GM19452 (cell line): ENCODE results near the gene TFAP2B.

Experiments
- ATAC-seq: cut with Tn5 transposase; IDR thresholded peaks from one replicate; pipeline ENCODE4 v1.9.1; 2021; ENCODE audit not compliant: unreplicated experiment

TFAP2B gene

DNA sequence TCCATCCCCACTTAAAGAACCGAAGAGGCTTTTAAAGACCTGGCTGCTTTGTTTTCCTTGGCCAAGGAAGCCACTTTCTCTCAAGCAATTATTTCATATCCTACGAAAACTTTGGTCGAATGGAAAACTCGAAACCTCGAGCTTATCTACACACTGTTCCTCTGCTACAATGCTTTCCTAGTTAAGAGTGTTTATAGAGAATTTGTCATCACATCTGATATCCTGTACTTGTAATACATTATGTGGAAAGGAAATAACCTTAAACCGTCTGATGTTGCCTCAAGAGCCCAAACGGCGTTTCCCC lies 28.1 kb downstream of the TFAP2B start:
- no peak for ATAC-seq

DNA sequence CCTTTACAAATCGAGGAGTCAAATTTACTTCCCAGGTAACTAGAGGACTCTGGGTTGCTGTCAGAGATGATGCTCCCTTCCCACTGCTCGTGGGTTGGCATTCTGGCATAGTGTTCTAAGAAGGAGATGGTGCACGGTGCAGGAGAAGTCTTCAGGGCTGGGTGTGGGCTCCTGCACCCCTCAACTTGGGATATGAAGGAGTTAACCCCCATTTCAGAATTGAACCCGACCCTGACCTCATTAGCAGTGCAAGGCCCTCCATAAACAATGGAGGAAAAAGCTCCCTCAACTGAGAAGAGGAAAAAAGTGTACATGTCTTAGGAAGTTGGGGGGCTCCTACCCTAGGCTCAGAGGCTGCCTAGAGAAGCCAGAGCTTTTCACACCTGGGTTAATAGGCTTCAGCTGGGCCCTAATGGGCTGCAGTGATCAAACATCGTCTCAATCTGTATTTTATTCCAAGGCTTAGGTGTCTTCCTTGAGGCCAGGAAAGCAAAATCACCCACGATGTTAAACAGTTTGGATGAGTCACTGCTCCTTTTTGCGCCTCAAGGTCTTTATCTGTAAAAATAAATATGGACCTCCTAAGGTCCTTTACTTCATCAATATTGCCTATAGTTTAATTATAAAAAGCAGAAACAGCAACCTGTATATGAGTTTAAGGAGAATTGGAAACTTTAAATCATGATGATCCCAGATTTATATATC lies 29.4 kb downstream of the TFAP2B start:
- ATAC-seq = no peak

DNA sequence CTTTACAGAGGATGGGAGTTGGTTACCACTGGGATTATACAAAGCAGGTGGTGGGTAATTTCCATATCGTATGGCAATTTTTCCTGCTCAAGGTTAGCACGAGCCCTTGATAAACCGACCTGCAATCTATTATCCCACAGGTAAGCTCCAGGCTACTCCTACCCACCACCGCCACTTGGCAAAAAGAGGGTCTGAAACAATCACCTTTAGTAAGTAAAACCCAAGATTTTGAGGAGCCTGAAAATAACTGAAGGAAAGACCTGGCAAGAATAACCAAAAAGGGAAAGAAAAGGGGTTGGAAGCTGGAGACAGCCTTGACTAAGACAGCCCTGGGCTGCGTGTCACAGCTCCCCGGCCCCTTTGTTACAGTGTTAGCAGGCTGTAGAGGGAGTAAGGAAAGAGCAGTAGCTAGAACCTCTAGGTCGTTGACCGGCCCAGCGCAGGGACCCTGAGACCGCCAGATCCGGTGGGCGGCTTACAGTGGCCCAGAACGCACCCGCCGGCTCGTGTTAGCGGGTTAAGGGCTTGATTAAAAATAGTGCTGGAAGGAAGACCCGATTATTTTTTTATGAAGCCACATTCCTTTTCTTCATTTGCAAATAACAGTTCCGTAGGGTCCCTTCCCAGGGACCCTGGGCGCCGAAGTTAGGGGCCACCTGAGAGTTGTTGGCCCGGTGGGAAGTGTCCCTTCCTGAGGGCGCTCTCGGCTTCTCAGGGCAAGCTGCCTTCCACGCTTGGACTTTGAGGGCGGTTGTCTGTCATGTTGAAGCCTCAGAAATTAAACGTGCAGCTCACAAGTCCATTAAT lies 30.5 kb downstream of the TFAP2B start:
- no peak for ATAC-seq

DNA sequence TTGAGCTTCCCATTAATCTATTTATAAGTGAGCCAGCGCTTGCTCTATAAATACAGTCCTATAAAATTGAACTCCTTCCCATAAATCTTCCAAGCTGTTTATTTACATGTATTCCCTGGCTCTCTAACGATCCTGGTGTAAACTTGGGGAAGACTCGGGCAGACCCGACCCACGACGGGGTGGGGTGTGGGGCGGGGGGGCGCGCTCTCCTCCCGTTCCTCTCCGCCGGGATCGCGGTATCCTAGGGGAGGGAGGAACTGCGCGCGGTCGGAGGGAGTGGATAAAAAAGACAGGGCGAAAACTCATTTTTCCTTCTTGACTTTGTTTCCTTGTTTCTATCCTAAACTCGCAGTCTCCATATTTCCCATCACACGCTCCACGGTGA lies 31.1 kb downstream of the TFAP2B start:
- no peak for ATAC-seq

DNA sequence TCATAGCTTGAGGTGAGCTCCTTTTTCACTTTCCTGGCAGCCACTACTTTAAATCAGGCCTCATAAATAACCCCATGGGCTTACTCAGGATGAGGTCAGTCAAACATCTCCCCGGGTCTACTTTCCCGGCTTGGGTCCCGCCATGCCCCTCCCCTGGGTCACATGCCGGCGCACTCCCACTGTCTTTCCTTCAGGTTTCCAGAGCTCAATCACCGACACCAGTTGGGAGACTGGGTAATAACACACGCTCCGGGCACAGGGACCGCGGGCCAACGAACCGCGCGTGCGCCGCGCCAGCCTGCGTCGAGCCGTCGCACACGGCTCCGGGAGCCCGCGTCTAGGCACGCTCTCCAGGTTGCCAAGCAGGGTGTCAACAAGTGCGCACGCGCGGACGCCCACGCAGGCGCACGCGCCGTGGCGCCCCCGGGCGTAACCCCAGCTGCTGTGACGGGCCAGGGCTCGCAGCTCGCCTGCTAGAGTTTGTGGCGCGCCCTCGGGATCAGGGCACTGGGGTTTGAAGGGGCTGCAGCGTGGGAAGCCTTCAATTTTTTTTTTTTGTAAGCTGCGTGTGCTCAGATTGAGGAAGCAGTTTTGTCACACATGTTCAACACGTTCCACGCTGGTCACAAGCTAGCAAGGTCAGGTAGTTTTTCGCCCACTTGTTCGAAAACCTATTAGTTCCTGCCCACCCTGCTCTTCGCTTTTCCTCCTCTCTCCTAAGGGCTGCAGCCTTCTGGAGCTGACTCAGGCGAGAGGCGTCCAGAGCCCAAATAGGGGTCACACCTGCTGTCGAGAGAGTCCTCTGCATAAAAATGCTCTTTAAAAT lies 31.8 kb downstream of the TFAP2B start:
- no peak for ATAC-seq

DNA sequence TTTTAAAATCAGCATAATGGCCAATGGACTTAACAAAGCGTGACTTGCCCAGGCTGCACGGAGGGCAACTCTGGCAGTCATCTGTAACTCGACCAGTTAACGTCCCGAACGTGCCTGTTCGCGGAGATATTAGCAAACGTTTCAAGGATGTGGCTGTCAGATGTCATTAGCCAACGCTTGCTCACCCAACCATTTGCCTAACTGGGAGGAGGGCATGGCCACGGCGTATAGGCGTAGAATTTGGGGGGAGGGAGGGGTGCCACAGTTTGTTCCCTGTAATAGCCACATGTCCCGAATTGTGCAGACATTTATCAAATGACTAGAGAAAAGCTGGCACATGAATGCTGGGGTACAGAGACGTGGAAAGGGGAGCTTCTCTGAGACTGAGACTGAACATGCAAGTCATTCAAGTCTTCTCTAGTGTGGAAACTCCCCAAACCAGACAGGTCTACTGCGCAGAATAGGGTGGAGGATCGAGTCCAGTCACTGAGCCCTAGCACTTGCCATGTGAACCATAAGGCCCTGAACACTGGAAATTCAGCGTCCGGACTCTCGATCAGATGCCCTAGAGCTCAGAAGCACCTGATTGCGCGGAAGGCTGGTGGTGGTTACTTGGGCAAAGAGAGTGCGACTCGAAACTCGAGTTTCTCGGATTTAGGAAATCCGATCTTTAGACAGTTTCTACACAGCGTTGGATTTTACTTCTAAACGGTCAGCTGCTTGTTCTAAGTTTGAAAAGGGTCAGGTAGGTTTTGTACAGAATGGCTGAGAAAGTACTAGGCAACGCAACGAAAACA lies 32.6 kb downstream of the TFAP2B start:
- no peak for ATAC-seq

DNA sequence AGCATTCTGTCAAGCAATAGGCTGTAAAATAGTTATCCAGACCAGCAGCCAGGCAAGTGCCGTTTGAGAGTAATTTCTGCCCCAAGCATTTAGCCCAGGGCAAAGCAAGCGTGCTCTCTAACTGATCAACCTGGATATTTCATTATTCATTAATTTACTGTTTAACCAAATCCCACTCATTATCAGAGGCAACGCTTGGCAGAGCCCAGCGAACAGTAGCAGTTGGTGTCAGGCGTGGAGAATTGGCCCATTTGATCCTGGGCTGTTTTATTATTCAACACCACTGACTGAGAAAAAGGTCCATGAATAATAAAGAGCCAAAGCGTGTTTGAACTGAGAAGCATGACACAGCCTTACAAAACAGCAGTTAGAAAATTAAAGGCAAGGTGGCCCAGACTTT lies 35.3 kb downstream of the TFAP2B start:
- no peak for ATAC-seq

DNA sequence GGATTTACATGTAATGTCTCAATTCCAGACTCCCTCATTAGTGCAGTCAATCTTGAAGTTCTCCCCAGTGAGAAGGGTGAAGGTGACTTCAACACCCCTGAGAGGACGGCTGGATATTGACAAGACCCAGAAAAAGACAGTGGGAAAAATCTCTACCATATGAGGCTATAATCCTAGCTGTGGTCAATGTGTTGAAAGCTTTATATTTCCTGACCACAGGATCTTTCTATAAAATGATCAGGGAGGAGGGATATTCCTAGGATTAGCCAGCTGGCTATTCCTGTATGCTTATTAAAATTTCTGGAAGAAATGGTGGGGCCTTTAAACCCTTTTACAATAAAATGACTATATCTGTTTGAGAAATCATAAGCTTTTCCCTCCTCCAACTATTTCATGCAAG lies 43.0 kb downstream of the TFAP2B start:
- no peak for ATAC-seq

DNA sequence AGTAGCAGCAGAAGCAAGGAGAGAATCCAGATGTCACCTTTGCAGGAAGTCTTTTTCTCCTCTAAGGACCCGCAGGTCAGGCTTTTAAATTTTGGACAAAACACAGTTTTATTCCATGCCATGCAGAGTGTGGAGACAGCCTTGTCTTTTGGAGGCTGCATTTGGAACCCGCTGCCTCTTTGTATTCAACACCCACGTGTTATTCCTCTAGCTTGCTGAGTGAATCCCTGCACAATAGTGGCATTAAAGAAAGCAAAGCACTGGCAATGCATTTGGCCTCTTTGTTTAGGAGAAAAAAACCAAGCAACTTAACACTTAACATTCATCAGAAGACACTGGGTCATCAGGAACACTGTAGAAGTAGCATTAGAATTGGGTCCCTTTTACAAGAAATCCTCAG lies 43.5 kb downstream of the TFAP2B start:
- ATAC-seq = no peak

DNA sequence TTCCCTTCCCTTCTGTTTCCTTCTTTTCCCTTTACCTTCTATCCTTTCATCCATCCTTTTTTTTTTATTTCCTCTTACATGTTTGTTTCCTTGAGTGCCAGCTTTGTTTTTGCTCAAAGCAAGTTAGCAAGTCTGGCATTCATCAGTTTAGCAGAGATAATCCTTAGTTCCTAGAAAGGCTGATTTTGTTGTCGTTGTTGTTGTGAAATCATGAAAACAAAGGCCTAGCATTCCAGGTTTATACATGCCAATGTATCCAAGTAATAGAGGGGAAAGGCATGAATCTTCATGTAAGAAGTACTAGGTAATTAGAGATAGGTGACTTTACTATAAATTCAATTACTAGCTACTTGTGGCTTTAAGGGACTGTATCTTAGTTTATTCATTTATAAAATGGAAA lies 45.9 kb downstream of the TFAP2B start:
- ATAC-seq = no peak

DNA sequence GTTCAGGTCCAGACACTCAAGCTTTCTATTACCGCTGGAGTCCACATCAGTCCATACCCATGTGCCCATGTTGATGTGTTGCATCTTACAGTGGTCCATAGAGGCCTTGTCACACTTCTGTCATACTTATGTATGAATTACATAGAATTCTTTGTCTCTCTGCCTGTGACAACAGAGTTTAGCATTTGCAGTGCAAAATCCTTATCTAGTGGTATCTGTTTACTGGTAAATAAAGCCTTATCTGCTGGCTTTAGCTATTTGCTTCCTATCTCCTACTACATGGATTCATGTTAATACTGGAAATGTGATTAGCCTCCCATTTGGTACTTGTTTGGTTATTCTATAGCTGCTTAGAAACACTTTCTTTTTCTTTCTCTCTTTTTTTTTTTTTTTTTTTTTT lies 49.8 kb downstream of the TFAP2B start:
- ATAC-seq = no peak

DNA sequence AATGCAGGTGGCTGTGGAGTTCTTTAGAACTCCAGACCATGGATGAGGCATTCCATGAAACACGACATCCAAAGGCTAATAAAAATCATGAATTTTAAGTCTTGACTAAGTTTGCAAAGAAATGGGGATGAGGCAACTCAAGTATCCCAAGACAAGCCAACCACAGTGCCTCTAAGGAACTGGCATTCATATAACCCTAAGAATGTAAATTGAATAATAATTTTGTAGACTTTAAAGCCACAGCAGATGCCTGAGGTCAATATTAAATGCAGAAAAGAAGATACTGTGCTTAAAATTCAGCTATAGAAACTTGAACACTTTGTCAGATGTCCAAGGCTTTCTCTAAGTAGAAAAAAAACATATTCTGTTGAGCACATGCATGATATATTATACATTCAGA lies 54.5 kb downstream of the TFAP2B start:
- ATAC-seq = no peak

DNA sequence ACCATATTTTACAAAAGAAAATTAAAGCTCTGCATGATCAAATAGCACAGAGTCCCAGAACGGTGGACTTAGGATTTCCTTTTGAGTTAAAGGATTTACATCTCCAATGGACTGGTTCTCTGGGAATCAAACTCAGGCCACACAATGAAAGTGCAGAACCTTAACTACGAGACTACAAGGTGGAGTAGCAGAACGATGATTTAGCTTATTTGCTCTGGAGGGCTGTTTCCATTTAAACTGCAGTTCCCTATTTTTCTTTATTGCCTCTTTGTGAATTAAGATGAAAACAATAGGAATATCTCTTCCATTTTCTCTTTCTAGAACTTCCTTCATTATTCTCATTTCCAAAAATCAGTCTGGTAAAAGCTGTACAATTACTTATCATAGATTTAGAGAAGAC lies 65.7 kb downstream of the TFAP2B start:
- no peak for ATAC-seq

DNA sequence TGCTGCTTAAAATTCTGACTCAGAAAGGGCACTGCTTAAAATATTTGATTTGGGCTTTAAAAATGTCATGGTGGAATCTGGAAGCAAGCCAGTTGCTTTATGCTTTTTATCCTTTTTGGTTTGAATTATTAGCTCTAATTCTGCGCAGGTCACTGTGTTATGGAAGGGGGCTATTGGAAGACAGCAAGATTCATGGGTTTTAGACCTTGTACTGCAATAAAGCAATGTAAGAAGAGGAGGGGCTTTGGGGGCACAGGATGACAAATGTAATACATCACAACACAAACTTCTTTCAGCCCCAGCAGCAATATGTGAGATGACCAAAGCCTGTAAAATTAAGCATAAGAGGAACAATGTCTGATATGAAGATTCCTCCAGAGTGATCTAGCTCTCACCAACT lies 68.4 kb downstream of the TFAP2B start:
- no peak for ATAC-seq

DNA sequence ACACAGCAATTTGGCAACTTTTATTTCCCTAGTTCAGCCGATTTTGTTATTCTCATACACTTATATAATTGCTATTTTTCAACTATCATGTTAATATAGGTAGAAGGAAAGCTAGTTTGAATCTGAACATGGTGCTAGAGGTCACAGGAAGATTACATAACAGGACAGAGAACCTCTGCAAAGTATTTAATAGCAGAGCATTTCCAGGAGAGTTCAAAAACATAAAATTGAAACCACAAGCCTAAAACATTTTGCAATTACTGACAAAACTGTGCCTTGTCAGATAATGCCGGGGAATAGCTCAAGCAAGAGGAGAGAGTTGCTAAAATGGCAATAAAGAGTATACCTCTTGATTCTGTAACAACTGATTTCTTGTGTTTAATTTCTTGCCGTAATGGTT lies 70.8 kb downstream of the TFAP2B start:
- ATAC-seq = no peak

DNA sequence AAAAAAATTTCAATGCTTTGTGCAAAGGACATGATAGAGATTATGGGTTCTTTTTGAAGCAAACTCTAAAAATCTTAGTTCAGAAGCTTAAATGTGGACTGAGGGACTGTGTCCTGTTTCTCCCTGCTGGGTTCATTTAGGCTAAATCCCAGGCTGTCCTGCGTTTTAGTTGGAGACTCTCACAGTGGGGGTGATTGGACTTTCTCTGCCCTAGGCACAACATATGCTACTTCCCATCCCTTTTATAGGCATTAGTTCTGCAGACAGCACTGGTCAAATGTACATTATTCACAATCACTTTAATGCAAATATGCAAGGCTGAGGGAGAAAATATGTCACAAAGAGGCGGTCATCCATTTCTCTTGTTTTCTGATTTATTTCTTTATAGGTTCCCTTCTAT lies 71.3 kb downstream of the TFAP2B start:
- ATAC-seq = no peak

DNA sequence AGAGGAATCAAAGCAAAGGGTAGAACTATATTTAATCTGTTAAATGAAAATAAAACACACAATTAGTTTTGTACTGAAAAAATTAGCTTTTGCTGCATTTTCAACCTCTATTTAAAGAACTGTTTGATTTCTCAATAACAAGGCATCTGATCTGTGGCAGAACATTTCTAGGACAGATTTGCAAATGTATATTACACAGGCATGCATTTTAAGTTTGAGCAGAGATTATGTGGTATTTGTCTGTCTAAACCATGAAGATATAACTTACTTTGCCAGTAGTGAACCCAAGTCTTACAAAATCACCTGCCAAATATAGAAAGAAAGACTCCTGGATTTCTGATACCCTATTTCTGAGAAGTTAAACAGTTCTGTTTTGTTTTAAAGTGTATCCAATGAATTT lies 71.9 kb downstream of the TFAP2B start:
- no peak for ATAC-seq

DNA sequence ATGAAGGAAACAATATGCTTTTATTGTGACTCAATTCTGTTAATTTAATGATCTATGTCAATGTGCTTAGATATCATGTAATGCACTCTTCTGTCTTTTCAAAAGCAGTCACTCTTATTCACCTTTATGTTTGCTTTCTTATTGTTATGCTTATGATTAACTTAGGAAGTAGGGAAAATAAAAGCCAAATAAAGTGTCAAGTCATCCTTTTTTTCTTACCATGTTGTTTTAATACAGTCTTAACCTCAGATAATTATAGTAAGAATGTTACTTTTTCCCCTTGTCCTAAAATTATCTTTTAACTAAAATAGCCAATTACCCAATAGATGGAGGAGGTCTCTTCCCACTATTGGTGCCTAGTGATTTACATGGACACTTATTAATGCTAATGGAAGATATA lies 72.6 kb downstream of the TFAP2B start:
- ATAC-seq = no peak
